SW480 (cell line): Measurements from ENCODE around the gene FUCA2.
"Not testable (repeated sequence)": the region's sequence is repeated elsewhere in the genome, so short reads cannot be mapped to it uniquely, and the experiment has no call there.

Experiments used
- DNase-seq: peaks from one replicate; pipeline ENCODE4 v3.0.0-alpha.2; 2016; ENCODE audit warnings: low spot score

Gene FUCA2

DNA sequence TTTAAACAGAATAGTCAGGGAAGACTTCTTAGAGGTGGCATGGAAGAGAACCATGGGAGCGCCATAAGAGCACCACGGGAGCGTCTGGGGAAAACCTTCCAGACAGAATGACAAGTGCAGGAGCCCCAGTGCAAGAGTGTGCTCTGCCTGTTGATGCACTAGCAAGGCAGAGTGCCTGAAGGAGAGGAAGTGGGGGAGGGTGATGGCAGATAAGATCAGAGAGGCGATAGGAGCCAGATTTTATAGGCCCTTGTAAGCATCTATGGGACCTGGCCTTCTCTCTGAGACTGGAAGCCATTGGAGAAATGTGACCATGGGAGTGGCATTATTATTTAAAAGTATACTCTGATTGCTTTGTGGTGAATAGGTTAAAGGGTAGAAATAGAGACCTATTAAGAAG, 13.1 kb downstream of the FUCA2 start:
- DNase-seq = no peak

- no peak for DNase-seq
These were observed 14.5 kb downstream of the FUCA2 start for GRCh38 chr6:143496974-143497373.

GRCh38 chr6:143490775-143491174, 20.7 kb downstream of the FUCA2 start:
- DNase-seq = no peak

GRCh38 chr6:143490244-143490643, 21.3 kb downstream of the FUCA2 start:
- DNase-seq = no peak

- DNase-seq = no peak
These were observed 24.8 kb downstream of the FUCA2 start for GRCh38 chr6:143486752-143487151.

GRCh38 chr6:143485967-143486366, 25.6 kb downstream of the FUCA2 start:
- DNase-seq = no peak

- DNase-seq = no peak
These were observed 28.9 kb downstream of the FUCA2 start for GRCh38 chr6:143482593-143482992.

- no peak for DNase-seq
These were observed 32.9 kb downstream of the FUCA2 start for GRCh38 chr6:143478479-143479062.

DNA sequence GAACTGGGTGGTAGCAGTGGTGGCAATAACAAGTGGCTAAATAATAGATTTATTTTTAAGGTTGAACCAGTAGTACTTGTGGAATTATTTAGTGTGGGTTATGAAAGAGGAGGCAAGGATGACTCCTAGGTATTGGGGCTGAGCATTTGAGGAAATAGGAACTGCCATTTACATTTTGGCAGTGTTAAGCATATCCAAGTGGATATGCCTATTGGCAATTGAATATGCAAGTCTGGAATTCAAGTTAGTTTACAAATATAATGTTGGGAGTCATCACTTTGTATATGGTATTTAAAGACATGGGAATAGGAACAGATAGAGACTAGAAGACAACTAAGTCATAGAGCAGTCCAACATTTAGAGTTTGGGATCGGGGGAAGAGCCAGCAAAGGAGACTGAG, 35.0 kb downstream of the FUCA2 start:
- no peak for DNase-seq

DNA sequence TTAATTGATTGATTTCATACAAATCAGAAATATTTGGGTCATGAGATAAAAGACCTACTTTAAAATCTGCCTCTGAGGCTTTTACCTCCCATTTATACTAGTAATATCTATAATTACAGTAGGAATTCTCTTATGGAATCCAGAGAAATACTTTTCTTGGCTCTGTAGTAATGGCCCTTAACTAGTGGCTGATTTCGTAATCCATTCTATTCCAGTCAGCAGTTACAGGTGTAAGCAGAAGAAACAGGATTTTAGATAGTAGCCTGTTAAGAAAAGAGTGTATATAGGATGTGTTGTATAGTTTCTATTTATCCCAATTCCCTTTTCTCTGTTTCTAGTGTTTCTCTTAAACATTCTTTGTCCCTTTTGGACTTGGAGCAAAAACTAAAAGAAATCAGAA, 39.7 kb downstream of the FUCA2 start:
- no peak for DNase-seq

- DNase-seq = not testable (repeated sequence)
These were observed 42.7 kb downstream of the FUCA2 start for GRCh38 chr6:143468823-143469222.

GRCh38 chr6:143468026-143468425, 43.5 kb downstream of the FUCA2 start:
- no peak for DNase-seq

DNA sequence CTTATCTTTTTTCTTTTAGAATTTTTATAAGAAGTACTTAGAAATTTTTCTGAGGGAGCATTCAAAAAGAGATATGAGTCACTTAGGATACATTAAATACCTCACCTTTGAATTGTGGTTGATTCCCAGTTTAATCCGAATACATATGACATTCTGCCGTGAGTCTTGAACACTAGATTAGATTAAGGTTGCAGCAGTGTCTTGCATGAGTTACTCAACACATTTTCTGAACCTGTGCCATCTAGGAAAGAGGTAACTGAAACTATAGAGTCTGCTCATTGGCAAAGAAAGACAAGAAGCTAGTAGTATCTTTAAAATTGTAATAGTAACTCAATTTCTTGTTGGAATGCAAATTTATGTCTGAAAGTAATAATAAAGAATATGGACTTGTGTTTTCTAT, 46.0 kb downstream of the FUCA2 start:
- DNase-seq = no peak

- DNase-seq = no peak
These were observed 53.8 kb downstream of the FUCA2 start for GRCh38 chr6:143457563-143458359.

DNA sequence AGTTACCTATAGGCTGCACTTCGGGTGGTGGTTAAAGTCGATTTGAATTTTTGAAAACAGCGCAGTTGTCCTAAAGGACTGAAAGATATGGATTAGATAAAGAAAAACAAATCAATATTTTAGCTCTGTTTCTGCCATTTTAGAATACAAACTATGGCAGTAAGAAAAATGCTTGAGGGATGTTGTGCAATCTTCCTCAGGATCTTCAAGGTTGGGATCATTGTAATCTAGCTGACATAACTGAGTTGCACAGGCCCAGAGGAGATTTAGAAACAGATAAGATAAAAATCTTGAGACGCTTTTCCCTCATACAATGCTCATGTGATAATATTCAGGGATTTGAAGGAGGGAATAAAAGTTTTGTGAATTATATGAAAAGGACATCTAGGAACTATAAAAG, 60.0 kb downstream of the FUCA2 start:
- DNase-seq = no peak

- DNase-seq = peak; percentile 91
These were observed 60.8 kb downstream of the FUCA2 start, which contains the start of the genes ADAT2 and PEX3 for GRCh38 chr6:143450453-143451371. Gene ADAT2, minus strand, starts transcription at chr6:143450695. Its CDS starts 37 bp downstream, at chr6:143450658. Gene PEX3, plus strand, starts transcription at chr6:143450805. Its CDS starts 238 bp downstream, at chr6:143451043.

GRCh38 chr6:143449714-143450452, 61.6 kb downstream of the FUCA2 start:
- DNase-seq = peak; percentile 43

GRCh38 chr6:143449082-143449713, 62.3 kb downstream of the FUCA2 start:
- no peak for DNase-seq

DNA sequence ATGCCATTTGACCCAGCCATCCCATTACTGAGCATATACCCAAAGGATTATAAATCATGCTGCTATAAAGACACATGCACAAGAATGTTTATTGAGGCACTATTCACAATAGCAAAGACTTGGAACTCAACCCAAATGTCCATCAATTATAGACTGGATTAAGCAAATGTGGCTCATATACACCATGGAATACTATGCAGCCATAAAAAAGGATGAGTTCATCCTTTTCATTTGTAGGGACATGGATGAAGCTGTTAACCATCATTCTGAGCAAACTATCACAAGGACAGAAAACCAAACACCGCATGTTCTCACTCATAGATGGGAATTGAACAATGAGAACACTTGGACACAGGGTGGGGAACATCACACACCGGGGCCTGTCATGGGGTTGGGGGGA, 63.7 kb downstream of the FUCA2 start:
- DNase-seq = not testable (repeated sequence)
